PC-3 (cell line): Measurements from ENCODE around the gene DSP. TPM values are rescaled to one million over a fixed set of nuclear protein-coding genes. Genes with fewer than 3 reads are reported as not detected.

Experiments
- ATAC-seq: fragments of 200-7000 bp; cut with Tn5 transposase; 2 replicates; pipeline ENCODE4 v1.9.1; 2020; ENCODE audit warnings: mild to moderate bottlenecking, moderate library complexity
- BruUV-seq: library from RNA; stranded (reverse); fragments of 400-500 nt; replicated peaks from 2 replicates; lab custom pipeline; 2021; lab: Mats Ljungman, UMichigan
- CTCF ChIA-PET: fragments of 300-600 bp; sonication (Branson Sonifier 250); formaldehyde crosslinking; loops from one replicate; lab custom pipeline; 2022; ENCODE audit warnings: antibody characterized with exemption; lab: Charles Lee
- POLR2A ChIA-PET: fragments of 300-600 bp; sonication (Branson Sonifier 250); formaldehyde crosslinking; loops from one replicate; lab custom pipeline; 2022; ENCODE audit warnings: antibody characterized with exemption; ENCODE audit not compliant: unreplicated experiment; lab: Charles Lee
- DNase-seq: peaks from one replicate; pipeline ENCODE4 v3.0.0-alpha.2; 2015
- H2AFZ ChIP-seq: fragments of 300-600 bp; sonication (generic); 2 replicates; pipeline ENCODE4 v1.6.0; 2016; ENCODE audit warnings: antibody characterized with exemption, low read length
- H3F3A ChIP-seq: fragments of 300-600 bp; sonication (generic); one replicate; pipeline ENCODE4 v1.6.0; 2017; ENCODE audit warnings: antibody characterized with exemption, low read length, control low read depth, mild to moderate bottlenecking; ENCODE audit not compliant: unreplicated experiment
- H3K27ac ChIP-seq: fragments of 300-600 bp; sonication (generic); 2 replicates; pipeline ENCODE4 v1.5.1; 2016; ENCODE audit warnings: mild to moderate bottlenecking, low read length
- H3K27me3 ChIP-seq: fragments of 300-600 bp; sonication (generic); 2 replicates; pipeline ENCODE4 v1.6.1; 2016; ENCODE audit warnings: low read length, mixed read lengths
- H3K36me3 ChIP-seq: fragments of 300-600 bp; sonication (generic); 2 replicates; pipeline ENCODE4 v1.6.1; 2016; ENCODE audit warnings: low read depth, mixed run types, low read length, mixed read lengths
- H3K4me1 ChIP-seq: fragments of 300-600 bp; sonication (generic); 2 replicates; pipeline ENCODE4 v1.5.1; 2016; ENCODE audit warnings: low read length; ENCODE audit not compliant: insufficient read depth
- H3K4me2 ChIP-seq: fragments of 300-600 bp; sonication (generic); 2 replicates; pipeline ENCODE4 v1.6.0; 2016; ENCODE audit warnings: low read length
- H3K4me3 ChIP-seq: fragments of 300-600 bp; sonication (generic); 2 replicates; pipeline ENCODE4 v1.5.1; 2016; ENCODE audit warnings: mild to moderate bottlenecking, low read length, mixed read lengths
- H3K79me2 ChIP-seq: fragments of 300-600 bp; sonication (generic); 2 replicates; pipeline ENCODE4 v1.6.1; 2017; ENCODE audit warnings: low read length, mixed read lengths
- H3K9ac ChIP-seq: fragments of 300-600 bp; sonication (generic); 2 replicates; pipeline ENCODE4 v1.6.0; 2016; ENCODE audit warnings: mild to moderate bottlenecking, low read length
- H3K9me2 ChIP-seq: fragments of 300-600 bp; sonication (generic); replicated peaks from 2 replicates; pipeline ENCODE4 v1.6.1; 2016; ENCODE audit warnings: mixed run types, low read length, mixed read lengths
- H3K9me3 ChIP-seq: fragments of 300-600 bp; sonication (generic); 2 replicates; pipeline ENCODE4 v1.6.1; 2016; ENCODE audit warnings: low read length, mixed read lengths
- H4K20me1 ChIP-seq: fragments of 300-600 bp; sonication (generic); 2 replicates; pipeline ENCODE4 v1.6.1; 2016; ENCODE audit warnings: low read length, mixed read lengths
- EZH2 ChIP-seq: fragments of 300-600 bp; sonication (generic); IDR thresholded peaks from one replicate; pipeline ENCODE4 v1.6.1; 2017; ENCODE audit warnings: antibody characterized with exemption, mild to moderate bottlenecking, low read length; ENCODE audit not compliant: unreplicated experiment
- EZH2phosphoT487 ChIP-seq: fragments of 300-600 bp; sonication (generic); IDR thresholded peaks from 2 replicates; pipeline ENCODE4 v1.6.1; 2018; ENCODE audit warnings: mild to moderate bottlenecking, antibody characterized with exemption, low read length, borderline replicate concordance
- intact Hi-C: fragments of 100-400 bp; cut with micrococcal nuclease; formaldehyde crosslinking; loops from 2 replicates; pipeline ENCODE4 v1.9.0; 2023
- total RNA-seq: library from RNA; depleted of rRNA; stranded (reverse); fragments of >200 nt; gene quantifications from 2 replicates; pipeline ENCODE4 v1.2.3, GENCODE V29; 2014
- TF ChIP-seq, protein P1 (sequence below): fragments of 300-600 bp; sonication (generic); conservative IDR thresholded peaks from 2 replicates; pipeline ENCODE4 v1.5.1; 2017; ENCODE audit warnings: antibody characterized with exemption, low read depth, mild to moderate bottlenecking, low read length

Gene DSP
- total RNA-seq, 1 experiment from 2014 or later: 54.7 TPM

DNA sequence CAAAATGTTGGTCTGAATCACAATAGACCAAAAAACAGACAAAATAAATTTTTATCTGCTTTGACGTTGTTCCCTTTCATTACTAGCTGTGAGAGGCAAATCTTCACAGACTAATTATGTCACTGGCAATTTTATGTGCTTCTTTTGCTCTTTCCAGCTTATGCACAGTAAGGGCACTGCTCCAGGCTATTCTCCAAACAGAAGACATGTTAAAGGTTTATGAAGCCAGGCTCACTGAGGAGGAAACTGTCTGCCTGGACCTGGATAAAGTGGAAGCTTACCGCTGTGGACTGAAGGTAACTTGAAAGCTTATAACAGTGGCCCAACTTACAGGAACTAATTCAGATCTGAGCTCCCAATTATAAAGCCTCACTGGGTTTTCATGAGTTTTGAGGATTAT is 33.0 kb downstream of the DSP start:
- Histone ChIP-seq H3K27me3 (no peaks in the 10 kb centered on the region), H3K36me3 (peaks cover 82% of the 10 kb centered on the region), H4K20me1 (no peaks in the 10 kb centered on the region), H3K9ac (no peak overlapping the region), H3F3A (no peaks in the 10 kb centered on the region), H3K9me2 (no peaks in the 10 kb centered on the region), H3K9me3 (no peaks in the 10 kb centered on the region), H3K27ac (no peak overlapping the region), H3K4me1 (no peaks in the 10 kb centered on the region), H3K4me3 (no peak overlapping the region), H3K4me2 (no peak overlapping the region), H2AFZ (no peak overlapping the region), H3K79me2 (no peaks in the 10 kb centered on the region)
- DNase-seq (no peak), ATAC-seq (no peak)
- intact Hi-C loops: no loop called here
- CTCF ChIA-PET: no interaction called here
- POLR2A ChIA-PET: no interaction called here
- BruUV-seq: no TSS peak
- TF ChIP-seq EZH2: no peak
- TF ChIP-seq, protein P1, sequence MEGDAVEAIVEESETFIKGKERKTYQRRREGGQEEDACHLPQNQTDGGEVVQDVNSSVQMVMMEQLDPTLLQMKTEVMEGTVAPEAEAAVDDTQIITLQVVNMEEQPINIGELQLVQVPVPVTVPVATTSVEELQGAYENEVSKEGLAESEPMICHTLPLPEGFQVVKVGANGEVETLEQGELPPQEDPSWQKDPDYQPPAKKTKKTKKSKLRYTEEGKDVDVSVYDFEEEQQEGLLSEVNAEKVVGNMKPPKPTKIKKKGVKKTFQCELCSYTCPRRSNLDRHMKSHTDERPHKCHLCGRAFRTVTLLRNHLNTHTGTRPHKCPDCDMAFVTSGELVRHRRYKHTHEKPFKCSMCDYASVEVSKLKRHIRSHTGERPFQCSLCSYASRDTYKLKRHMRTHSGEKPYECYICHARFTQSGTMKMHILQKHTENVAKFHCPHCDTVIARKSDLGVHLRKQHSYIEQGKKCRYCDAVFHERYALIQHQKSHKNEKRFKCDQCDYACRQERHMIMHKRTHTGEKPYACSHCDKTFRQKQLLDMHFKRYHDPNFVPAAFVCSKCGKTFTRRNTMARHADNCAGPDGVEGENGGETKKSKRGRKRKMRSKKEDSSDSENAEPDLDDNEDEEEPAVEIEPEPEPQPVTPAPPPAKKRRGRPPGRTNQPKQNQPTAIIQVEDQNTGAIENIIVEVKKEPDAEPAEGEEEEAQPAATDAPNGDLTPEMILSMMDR: no peak
- no peak for TF ChIP-seq EZH2phosphoT487

DNA sequence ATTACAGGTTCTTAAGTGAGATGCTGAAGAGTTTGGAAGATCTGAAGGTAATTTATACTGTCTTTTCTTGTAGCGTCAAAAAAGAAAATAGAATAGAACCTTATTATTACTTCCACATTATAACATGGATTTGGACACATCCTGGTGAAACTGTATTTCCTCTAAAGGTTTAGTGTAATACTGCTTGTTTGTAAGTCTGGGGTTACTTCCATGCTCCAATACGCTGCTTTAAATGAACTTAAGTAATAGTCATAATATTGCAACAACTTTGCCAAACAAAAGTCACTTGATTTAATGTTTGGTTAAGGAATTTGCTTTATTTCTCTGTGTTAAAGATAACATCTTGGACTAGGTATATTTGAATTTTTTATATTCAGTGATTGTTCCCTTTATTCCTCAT is 37.0 kb downstream of the DSP start:
- Histone ChIP-seq H3K4me1 (no peaks in the 10 kb centered on the region), H3K79me2 (no peaks in the 10 kb centered on the region), H3K9me3 (no peaks in the 10 kb centered on the region), H3F3A (no peaks in the 10 kb centered on the region), H3K27me3 (no peaks in the 10 kb centered on the region), H2AFZ (no peak overlapping the region), H3K4me2 (no peak overlapping the region), H3K36me3 (peaks cover 82% of the 10 kb centered on the region), H3K27ac (no peak overlapping the region), H4K20me1 (no peaks in the 10 kb centered on the region), H3K9me2 (no peaks in the 10 kb centered on the region), H3K9ac (no peak overlapping the region), H3K4me3 (no peak overlapping the region)
- ChIA-PET POLR2A (no interaction called here), CTCF (no interaction called here)
- TF ChIP-seq EZH2phosphoT487: no peak
- no peak for TF ChIP-seq EZH2
- TF ChIP-seq, protein P1: no peak
- BruUV-seq: no TSS peak
- ATAC-seq: no peak
- intact Hi-C loops: no loop called here
- no peak for DNase-seq

DNA sequence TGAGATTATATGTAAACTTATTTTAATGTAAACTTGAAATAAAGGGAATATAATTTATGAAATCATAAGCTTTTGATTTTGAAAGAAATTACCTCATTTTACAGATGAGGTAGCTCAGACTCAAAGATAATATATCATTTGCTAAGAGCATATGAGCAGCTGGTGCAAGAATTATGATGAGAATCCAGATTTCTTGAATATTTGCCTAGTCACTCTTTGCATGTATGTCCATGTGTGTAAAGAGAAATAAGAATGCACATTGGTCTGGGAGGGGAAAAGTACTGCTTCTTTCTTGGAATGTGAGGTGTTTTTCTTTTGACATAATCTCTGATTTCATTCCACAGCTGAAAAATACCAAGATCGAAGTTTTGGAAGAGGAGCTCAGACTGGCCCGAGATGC is 37.5 kb downstream of the DSP start:
- no peaks in the 10 kb centered on the region for H3K79me2 ChIP-seq
- intact Hi-C loops: no loop called here
- H3K9me2 ChIP-seq: no peaks in the 10 kb centered on the region
- DNase-seq (no peak), ATAC-seq (no peak)
- BruUV-seq: no TSS peak
- no peaks in the 10 kb centered on the region for H3F3A ChIP-seq
- no peak overlapping the region for H2AFZ ChIP-seq
- H3K4me1 ChIP-seq: no peaks in the 10 kb centered on the region
- no peaks in the 10 kb centered on the region for H4K20me1 ChIP-seq
- no peaks in the 10 kb centered on the region for H3K27me3 ChIP-seq
- H3K36me3 ChIP-seq: peaks cover 86% of the 10 kb centered on the region
- no peak overlapping the region for H3K4me3 ChIP-seq
- H3K9ac ChIP-seq: no peak overlapping the region
- ChIA-PET CTCF (no interaction called here), POLR2A (no interaction called here)
- no peak overlapping the region for H3K4me2 ChIP-seq
- no peak for TF ChIP-seq EZH2
- TF ChIP-seq, protein P1: no peak
- TF ChIP-seq EZH2phosphoT487: no peak
- H3K9me3 ChIP-seq: no peaks in the 10 kb centered on the region
- no peak overlapping the region for H3K27ac ChIP-seq
